Activated effector memory CD4-positive, alpha-beta T cell treated with anti-CD3 and anti-CD28 coated beads, Interleukin-2, amount 50 U/mL, for 16 hours (primary cell): ENCODE results near the gene IDH2.
A peak's percentile ranks its signal among the peaks of the same experiment; 100 is the strongest.
"Not testable (repeated sequence)": the region's sequence is repeated elsewhere in the genome, so short reads cannot be mapped to it uniquely, and the experiment has no call there.

Experiments
- DNase-seq: peaks from one replicate; pipeline ENCODE4 v3.0.0-alpha.2; 2020

Gene IDH2

GRCh38 chr15:90083954-90084607 lies 18.2 kb downstream of the IDH2 start:
- no peak for DNase-seq

- no peak for DNase-seq
Observed at GRCh38 chr15:90083419-90083818, 18.8 kb downstream of the IDH2 start.

- DNase-seq = no peak
Observed at GRCh38 chr15:90082140-90082715, 20.0 kb downstream of the IDH2 start.

- no peak for DNase-seq
Observed at GRCh38 chr15:90080818-90081393, 21.4 kb downstream of the IDH2 start.

GRCh38 chr15:90080458-90080755 lies 21.9 kb downstream of the IDH2 start:
- DNase-seq = no peak

- no peak for DNase-seq
Observed at GRCh38 chr15:90079619-90080457, 22.4 kb downstream of the IDH2 start.

- DNase-seq = no peak
Observed at GRCh38 chr15:90078965-90079364, 23.3 kb downstream of the IDH2 start.

- no peak for DNase-seq
Observed at GRCh38 chr15:90076716-90077115, 25.6 kb downstream of the IDH2 start.

- no peak for DNase-seq
Observed at GRCh38 chr15:90075420-90076289, 26.6 kb downstream of the IDH2 start.

GRCh38 chr15:90074916-90075315 lies 27.4 kb downstream of the IDH2 start:
- DNase-seq = no peak

GRCh38 chr15:90074023-90074422 lies 28.2 kb downstream of the IDH2 start:
- DNase-seq = no peak

GRCh38 chr15:90072978-90073640 lies 29.2 kb downstream of the IDH2 start:
- DNase-seq = no peak

GRCh38 chr15:90071220-90071807 lies 31.0 kb downstream of the IDH2 start:
- peak; percentile 91 for DNase-seq

GRCh38 chr15:90070623-90071022 lies 31.6 kb downstream of the IDH2 start:
- not testable (repeated sequence) for DNase-seq

- no peak for DNase-seq
Observed at GRCh38 chr15:90067953-90068606, 34.2 kb downstream of the IDH2 start.

- no peak for DNase-seq
Observed at GRCh38 chr15:90067181-90067952, 34.9 kb downstream of the IDH2 start.

- no peak for DNase-seq
Observed at GRCh38 chr15:90065682-90066049, 36.6 kb downstream of the IDH2 start.

- no peak for DNase-seq
Observed at GRCh38 chr15:90064911-90065681, 37.2 kb downstream of the IDH2 start.

GRCh38 chr15:90063770-90064247 lies 38.5 kb downstream of the IDH2 start:
- DNase-seq = no peak
